Measurements from ENCODE around the gene DCLK2. TPM values are rescaled to one million over a fixed set of nuclear protein-coding genes. Genes with fewer than 3 reads are reported as not detected.
A peak's percentile ranks its signal among the peaks of the same experiment; 100 is the strongest.

DCLK2 gene
- total and polyA plus RNA-seq, 2 experiments from 2014 or later: 3.2 to 4.8 TPM

GRCh38 chr4:150243932-150244331 is 165.7 kb downstream of the DCLK2 start:
- Histone ChIP-seq H3K4me1 (ENCODE audit: low read depth) (no peaks in the 10 kb centered on the region), H3K27me3 (no peaks in the 10 kb centered on the region), H3K36me3 (no peaks in the 10 kb centered on the region), H3K4me3 (no peak overlapping the region), H3K27ac (no peak overlapping the region), H3K9me3 (ENCODE audit: low read depth) (no peaks in the 10 kb centered on the region)
- DNase-seq (ENCODE audit: low read depth in 1 of 2, low spot score in 1 of 2): no peak
- TF ChIP-seq, protein P1, sequence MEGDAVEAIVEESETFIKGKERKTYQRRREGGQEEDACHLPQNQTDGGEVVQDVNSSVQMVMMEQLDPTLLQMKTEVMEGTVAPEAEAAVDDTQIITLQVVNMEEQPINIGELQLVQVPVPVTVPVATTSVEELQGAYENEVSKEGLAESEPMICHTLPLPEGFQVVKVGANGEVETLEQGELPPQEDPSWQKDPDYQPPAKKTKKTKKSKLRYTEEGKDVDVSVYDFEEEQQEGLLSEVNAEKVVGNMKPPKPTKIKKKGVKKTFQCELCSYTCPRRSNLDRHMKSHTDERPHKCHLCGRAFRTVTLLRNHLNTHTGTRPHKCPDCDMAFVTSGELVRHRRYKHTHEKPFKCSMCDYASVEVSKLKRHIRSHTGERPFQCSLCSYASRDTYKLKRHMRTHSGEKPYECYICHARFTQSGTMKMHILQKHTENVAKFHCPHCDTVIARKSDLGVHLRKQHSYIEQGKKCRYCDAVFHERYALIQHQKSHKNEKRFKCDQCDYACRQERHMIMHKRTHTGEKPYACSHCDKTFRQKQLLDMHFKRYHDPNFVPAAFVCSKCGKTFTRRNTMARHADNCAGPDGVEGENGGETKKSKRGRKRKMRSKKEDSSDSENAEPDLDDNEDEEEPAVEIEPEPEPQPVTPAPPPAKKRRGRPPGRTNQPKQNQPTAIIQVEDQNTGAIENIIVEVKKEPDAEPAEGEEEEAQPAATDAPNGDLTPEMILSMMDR (IDR thresholded peaks at IDR 0.05; ENCODE audit: low read depth, low read length): no peak

- H3K4me1 ChIP-seq (ENCODE audit: low read depth): no peaks in the 10 kb centered on the region
- no peak overlapping the region for H3K4me3 ChIP-seq
- H3K9me3 ChIP-seq (ENCODE audit: low read depth): no peaks in the 10 kb centered on the region
- no peaks in the 10 kb centered on the region for H3K36me3 ChIP-seq
- TF ChIP-seq, protein P1 (IDR thresholded peaks at IDR 0.05; ENCODE audit: low read depth, low read length): no peak
- no peak overlapping the region for H3K27ac ChIP-seq
- no peaks in the 10 kb centered on the region for H3K27me3 ChIP-seq
- peak in 1 of 2 donors; percentile 62 for DNase-seq (ENCODE audit: low read depth in 1 of 2, low spot score in 1 of 2)
Measured at GRCh38 chr4:150244600-150244999, 166.4 kb downstream of the DCLK2 start.

- Histone ChIP-seq H3K9me3 (ENCODE audit: low read depth) (no peaks in the 10 kb centered on the region), H3K4me1 (ENCODE audit: low read depth) (no peaks in the 10 kb centered on the region), H3K27me3 (no peaks in the 10 kb centered on the region), H3K36me3 (no peaks in the 10 kb centered on the region), H3K27ac (no peak overlapping the region), H3K4me3 (no peak overlapping the region)
- DNase-seq (ENCODE audit: low read depth in 1 of 2, low spot score in 1 of 2): no peak
- TF ChIP-seq, protein P1 (IDR thresholded peaks at IDR 0.05; ENCODE audit: low read depth, low read length): no peak
Measured at GRCh38 chr4:150247184-150247583, 168.9 kb downstream of the DCLK2 start.

DNA sequence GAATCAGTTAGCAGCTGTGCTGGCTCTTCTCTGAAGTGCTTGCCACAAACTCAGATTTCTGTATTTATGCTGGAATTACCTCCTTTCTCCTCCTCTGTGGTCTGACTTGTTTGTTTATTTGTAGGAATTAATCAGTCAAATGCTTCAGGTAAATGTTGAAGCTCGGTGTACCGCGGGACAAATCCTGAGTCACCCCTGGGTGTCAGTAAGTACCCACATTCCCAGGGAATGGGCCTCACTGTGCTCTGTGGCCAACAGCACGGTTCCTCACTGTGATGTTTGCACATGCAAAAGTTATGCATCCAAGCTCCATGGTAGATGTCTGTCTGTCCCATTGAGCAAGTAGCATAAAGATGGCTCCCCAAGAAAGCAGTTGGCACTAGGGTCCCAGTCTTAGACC is 169.9 kb downstream of the DCLK2 start:
- H3K27me3 ChIP-seq: no peaks in the 10 kb centered on the region
- TF ChIP-seq, protein P1 (IDR thresholded peaks at IDR 0.05; ENCODE audit: low read depth, low read length): no peak
- no peaks in the 10 kb centered on the region for H3K9me3 ChIP-seq (ENCODE audit: low read depth)
- H3K36me3 ChIP-seq: no peaks in the 10 kb centered on the region
- no peak overlapping the region for H3K27ac ChIP-seq
- DNase-seq (ENCODE audit: low read depth in 1 of 2, low spot score in 1 of 2): no peak
- no peak overlapping the region for H3K4me3 ChIP-seq
- no peaks in the 10 kb centered on the region for H3K4me1 ChIP-seq (ENCODE audit: low read depth)

- Histone ChIP-seq H3K27ac (no peak overlapping the region), H3K27me3 (no peaks in the 10 kb centered on the region), H3K9me3 (ENCODE audit: low read depth) (no peaks in the 10 kb centered on the region), H3K36me3 (no peaks in the 10 kb centered on the region), H3K4me3 (no peak overlapping the region), H3K4me1 (ENCODE audit: low read depth) (no peaks in the 10 kb centered on the region)
- DNase-seq (ENCODE audit: low read depth in 1 of 2, low spot score in 1 of 2): no peak
- TF ChIP-seq, protein P1 (IDR thresholded peaks at IDR 0.05; ENCODE audit: low read depth, low read length): no peak
Measured at GRCh38 chr4:150250293-150250997, 172.2 kb downstream of the DCLK2 start.
